HUES6 (cell line): Measurements from ENCODE around the gene ZFHX3.
A peak's percentile ranks its signal among the peaks of the same experiment; 100 is the strongest.

ENCODE experiments used
- H3K27ac ChIP-seq: 2 replicates; pipeline ENCODE4 v1.7.0; 2013; ENCODE audit warnings: low read depth, mild to moderate bottlenecking, low read length, inconsistent platforms
- H3K27me3 ChIP-seq: 2 replicates; pipeline ENCODE4 v1.6.1; 2013; ENCODE audit warnings: low read length; ENCODE audit not compliant: control insufficient read depth, insufficient read depth
- H3K36me3 ChIP-seq: 2 replicates; pipeline ENCODE4 v1.6.1; 2013; ENCODE audit warnings: low read length; ENCODE audit not compliant: control insufficient read depth, insufficient read depth
- H3K4me1 ChIP-seq: 2 replicates; pipeline ENCODE4 v1.6.1; 2013; ENCODE audit warnings: low read length; ENCODE audit not compliant: control insufficient read depth, insufficient read depth
- H3K4me3 ChIP-seq: 2 replicates; pipeline ENCODE4 v1.5.1; 2013; ENCODE audit warnings: low read depth, low read length
- H3K9ac ChIP-seq: one replicate; pipeline ENCODE4 v1.6.1; 2013; ENCODE audit warnings: mild to moderate bottlenecking, low read length
- H3K9me3 ChIP-seq: 2 replicates; pipeline ENCODE4 v1.6.1; 2013; ENCODE audit warnings: low read depth, low read length; ENCODE audit not compliant: control insufficient read depth, insufficient read depth

The ZFHX3 gene

DNA sequence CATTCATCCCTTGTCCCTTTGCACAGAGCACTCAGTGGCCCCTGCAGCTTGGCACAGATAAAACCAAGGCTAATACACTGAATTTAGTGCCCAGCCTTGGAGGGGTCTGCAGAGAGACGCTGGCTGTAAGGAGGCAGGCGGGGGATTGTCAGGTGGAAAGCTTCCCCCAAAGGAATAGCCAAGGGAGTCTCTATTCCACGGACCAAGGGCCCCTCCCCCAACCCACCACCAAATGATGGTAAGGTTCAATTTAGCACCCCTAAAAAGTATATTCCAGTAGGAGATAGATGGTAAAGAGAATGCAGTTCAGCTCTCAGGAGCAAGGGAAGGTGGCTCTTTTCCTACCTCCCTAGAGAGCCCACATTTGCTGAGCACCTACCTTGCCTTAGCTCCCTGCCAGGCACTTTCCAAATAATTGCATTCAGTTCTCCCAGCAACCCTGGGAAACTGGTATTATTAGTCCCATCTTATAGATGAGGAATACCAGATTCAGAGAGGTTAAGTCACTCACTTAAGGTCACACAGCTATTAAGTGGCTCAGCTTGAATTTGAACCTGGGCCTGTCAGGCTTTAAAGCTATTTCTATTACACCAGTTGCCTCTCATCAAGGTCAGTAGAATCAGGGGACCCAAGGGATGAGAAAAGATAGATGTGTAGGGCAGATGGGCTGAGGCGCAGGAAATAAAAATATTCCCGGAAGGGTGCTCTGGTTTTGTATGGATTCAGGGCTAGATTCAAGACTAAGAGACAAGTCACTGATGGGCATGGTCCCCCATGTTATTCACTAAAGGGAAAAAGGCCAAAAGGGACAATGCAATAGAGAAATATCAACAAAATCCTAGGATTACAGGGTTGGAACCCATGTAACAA, 20.0 kb upstream of the ZFHX3 start:
- Histone ChIP-seq H3K4me1 (peaks cover 63% of the 10 kb centered on the region), H3K4me3 (no peak overlapping the region), H3K36me3 (no peaks in the 10 kb centered on the region), H3K27me3 (peaks cover 90% of the 10 kb centered on the region), H3K27ac (no peak overlapping the region), H3K9ac (no peak overlapping the region), H3K9me3 (no peaks in the 10 kb centered on the region)

DNA sequence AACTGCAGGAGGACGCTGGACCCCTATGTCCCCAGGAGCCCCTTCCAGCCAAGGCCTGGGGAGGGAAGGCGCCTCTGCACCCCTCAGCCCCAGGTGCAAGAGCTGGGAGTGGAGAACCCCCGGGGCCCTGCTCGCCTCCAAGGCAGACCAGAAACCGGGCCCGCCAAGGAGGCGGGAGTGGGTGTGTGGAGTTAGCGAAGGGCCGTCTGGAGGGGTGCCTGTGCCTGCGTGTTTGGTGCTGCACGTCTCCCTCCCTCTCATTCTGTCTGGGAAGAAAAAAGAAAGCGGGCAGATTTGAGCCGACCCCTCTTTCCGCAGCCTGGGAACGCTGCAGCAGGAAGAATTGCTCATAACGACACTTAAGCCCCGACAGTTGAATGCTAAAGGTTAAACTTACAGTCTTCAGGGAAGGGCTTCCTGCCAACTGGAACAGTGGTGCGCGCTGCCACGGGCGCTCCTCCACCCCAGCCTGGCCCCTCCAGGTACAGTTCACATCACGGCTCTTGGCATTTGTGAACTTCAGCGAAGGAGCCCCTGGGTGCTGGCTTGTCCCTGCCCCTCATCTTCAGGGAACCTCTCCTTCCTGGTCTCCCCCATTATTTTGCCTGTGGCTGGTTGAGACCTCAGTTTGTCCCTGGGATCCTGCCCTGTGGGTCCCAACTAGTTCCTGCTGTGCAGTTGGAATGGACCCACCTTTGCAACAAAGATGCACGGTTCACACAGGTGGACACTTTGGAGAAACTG, 19.2 kb upstream of the ZFHX3 start:
- peaks cover 91% of the 10 kb centered on the region for H3K27me3 ChIP-seq

DNA sequence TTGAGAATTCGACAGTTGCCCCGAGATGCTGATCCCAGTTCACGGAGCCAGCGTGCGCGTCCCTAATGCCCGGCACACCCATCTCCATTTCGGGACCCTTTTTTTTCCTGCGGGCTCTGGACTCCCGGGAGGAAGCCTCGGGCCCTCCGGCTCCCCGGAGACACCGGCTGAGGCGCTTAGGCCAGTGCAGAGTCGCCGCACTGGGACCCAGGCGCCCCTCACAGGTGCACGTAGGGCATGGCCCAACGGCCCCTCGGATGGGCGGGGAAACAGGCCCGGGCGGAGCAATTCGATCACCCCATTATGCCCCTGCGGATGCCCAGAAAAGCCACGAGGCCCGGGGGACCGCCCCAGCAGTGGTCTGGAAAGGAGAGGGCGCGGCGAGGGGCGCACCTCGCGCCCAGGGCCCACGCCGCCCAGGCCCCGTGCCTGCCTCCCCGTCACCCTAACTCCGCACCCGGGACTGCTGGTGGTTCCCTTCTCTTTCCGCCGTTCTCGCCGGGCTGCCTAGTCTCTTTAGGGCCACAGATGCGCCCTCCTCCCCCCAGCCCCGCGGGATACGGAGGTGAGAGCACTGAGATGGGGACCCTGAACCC, 18.5 kb upstream of the ZFHX3 start:
- Histone ChIP-seq H3K9ac (no peak overlapping the region), H3K27ac (no peak overlapping the region), H3K36me3 (no peaks in the 10 kb centered on the region), H3K9me3 (no peaks in the 10 kb centered on the region), H3K27me3 (peaks cover 91% of the 10 kb centered on the region), H3K4me1 (peaks cover 73% of the 10 kb centered on the region), H3K4me3 (peak overlapping the region; percentile 55)

More for the DNA sequence above, 19.2 kb upstream of the ZFHX3 start:
- Histone ChIP-seq H3K9me3 (no peaks in the 10 kb centered on the region), H3K36me3 (no peaks in the 10 kb centered on the region), H3K27ac (no peak overlapping the region), H3K4me3 (peak overlapping the region; percentile 55), H3K4me1 (peaks cover 71% of the 10 kb centered on the region), H3K9ac (no peak overlapping the region)

DNA sequence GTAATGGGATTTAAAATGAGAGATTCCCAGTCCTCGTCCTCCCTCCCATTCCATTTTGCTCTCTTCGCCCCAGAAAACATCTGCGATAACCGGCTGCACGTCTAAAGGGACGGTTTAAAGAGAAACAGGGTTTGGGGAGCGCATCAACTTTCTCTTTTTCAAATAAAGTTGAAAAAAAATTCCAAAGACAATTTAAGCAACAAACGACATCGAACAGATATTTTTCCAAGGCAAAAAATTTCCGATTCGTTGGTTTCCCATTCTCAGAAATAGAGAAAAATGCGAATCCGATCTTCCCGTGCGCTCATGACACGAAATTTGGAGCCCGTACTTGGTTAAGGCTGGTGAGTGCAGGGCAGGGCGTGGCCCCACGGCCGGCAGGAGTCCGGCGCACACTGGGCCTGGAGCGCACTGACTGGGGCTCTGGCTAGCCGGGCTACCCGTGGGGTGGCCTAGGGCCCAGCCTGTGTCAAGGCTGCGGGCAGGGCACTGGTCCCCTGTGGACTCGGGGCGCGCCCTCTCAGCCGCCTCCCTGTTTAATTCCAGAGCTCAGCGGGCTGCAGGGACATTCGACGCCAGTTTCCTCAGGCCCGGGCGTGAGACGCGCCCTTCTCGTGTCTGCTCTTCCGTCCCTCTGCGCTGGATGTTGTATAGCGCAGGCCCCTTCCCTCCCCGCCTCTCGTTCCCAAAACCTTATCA, 17.9 kb upstream of the ZFHX3 start:
- H3K27ac ChIP-seq = no peak overlapping the region
- no peak overlapping the region for H3K9ac ChIP-seq
- peaks cover 76% of the 10 kb centered on the region for H3K4me1 ChIP-seq
- H3K4me3 ChIP-seq = peak overlapping the region; percentile 55
- no peaks in the 10 kb centered on the region for H3K36me3 ChIP-seq
- peaks cover 97% of the 10 kb centered on the region for H3K27me3 ChIP-seq
- no peaks in the 10 kb centered on the region for H3K9me3 ChIP-seq

DNA sequence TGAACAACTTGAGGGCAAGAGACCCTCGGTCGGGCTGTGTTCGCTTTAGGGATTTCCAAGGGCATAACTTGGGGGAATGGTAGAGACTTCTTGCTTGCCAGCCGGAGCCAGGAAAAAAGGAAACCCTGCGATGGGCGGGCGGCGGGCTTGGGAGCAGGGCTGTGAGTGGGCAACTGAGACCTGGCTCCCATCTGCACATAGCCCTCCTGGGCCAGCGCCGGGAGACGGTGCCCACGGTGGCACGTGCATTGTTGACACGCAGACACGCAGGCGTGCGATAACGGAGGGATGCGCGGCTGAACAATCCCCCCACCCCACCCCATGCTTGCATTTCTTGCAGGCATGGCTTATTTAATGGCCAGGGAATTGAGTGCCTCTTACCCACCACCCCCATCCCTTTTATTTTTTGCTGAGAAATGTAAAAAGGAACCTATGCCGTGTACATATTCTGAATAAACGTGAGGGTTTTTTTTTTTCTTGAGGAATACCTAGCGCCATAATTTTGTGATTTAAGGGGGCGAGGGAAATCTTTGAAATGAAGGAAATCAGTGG, 17.1 kb upstream of the ZFHX3 start:
- peaks cover 80% of the 10 kb centered on the region for H3K4me1 ChIP-seq
- no peaks in the 10 kb centered on the region for H3K9me3 ChIP-seq
- H3K9ac ChIP-seq = no peak overlapping the region
- H3K36me3 ChIP-seq = no peaks in the 10 kb centered on the region
- H3K27me3 ChIP-seq = peaks cover 100% of the 10 kb centered on the region
- no peak overlapping the region for H3K27ac ChIP-seq
- peak overlapping the region; percentile 36 for H3K4me3 ChIP-seq

DNA sequence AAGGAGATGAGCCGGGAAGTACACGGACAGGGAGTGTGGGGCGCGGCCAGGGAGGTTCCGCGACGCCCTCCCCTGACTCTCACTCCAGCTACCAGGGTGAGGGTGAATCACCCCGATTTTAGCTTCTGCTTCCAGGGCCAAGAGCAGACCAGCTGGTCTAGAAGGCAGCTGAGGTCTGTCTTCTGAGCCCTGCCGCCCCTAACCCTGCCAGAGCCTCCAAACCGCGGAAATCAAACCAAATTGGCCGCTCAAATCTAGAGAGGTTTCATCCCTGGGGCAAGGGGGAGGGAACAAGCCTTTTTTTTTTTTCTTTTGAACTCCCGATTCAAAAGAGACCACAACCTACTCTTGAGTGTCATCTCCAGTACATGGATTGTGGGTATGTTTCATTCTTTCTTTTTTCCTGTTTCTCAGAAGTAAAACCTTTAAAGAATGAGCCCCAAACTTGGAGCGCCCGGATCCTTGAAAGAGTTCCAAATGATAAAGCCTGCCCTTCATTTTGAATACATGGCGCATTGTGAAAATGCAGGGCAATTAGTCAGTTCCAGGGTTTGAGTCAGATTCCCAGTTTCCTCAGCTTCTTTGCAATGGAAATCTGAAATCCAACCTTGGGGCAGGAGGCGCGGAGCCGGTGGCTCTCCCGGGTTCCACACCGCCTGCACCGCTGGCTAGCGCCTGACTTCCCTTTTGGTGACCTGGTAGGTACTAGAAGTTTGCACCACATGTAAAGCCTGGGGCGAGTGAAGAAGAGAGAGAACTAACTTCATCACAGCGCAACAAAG, 16.5 kb upstream of the ZFHX3 start:
- no peaks in the 10 kb centered on the region for H3K9me3 ChIP-seq
- peaks cover 83% of the 10 kb centered on the region for H3K4me1 ChIP-seq
- H3K4me3 ChIP-seq = peak overlapping the region; percentile 36
- H3K27me3 ChIP-seq = peaks cover 100% of the 10 kb centered on the region
- H3K9ac ChIP-seq = no peak overlapping the region
- no peaks in the 10 kb centered on the region for H3K36me3 ChIP-seq
- H3K27ac ChIP-seq = no peak overlapping the region

DNA sequence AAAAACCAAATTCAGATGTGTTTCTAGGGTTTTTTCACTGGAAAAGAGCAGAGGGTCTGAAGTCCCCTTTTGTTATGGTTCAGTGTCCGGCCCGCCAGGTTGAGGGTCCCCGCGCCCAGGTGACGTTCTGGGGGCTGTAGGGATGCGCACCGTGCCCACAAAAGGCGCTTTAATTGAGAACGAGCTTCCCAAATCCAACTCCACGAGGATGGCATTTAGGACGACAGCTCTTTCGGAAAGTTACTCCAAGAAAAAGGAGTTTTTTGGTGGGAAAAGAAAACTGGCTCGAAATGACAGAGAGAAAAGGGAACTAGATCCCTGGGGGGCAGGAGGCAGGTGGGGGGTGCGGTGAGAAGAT, 15.9 kb upstream of the ZFHX3 start:
- Histone ChIP-seq H3K4me1 (peaks cover 82% of the 10 kb centered on the region), H3K27ac (no peak overlapping the region), H3K9me3 (no peaks in the 10 kb centered on the region), H3K27me3 (peaks cover 100% of the 10 kb centered on the region), H3K9ac (no peak overlapping the region), H3K4me3 (peak overlapping the region; percentile 36), H3K36me3 (no peaks in the 10 kb centered on the region)

DNA sequence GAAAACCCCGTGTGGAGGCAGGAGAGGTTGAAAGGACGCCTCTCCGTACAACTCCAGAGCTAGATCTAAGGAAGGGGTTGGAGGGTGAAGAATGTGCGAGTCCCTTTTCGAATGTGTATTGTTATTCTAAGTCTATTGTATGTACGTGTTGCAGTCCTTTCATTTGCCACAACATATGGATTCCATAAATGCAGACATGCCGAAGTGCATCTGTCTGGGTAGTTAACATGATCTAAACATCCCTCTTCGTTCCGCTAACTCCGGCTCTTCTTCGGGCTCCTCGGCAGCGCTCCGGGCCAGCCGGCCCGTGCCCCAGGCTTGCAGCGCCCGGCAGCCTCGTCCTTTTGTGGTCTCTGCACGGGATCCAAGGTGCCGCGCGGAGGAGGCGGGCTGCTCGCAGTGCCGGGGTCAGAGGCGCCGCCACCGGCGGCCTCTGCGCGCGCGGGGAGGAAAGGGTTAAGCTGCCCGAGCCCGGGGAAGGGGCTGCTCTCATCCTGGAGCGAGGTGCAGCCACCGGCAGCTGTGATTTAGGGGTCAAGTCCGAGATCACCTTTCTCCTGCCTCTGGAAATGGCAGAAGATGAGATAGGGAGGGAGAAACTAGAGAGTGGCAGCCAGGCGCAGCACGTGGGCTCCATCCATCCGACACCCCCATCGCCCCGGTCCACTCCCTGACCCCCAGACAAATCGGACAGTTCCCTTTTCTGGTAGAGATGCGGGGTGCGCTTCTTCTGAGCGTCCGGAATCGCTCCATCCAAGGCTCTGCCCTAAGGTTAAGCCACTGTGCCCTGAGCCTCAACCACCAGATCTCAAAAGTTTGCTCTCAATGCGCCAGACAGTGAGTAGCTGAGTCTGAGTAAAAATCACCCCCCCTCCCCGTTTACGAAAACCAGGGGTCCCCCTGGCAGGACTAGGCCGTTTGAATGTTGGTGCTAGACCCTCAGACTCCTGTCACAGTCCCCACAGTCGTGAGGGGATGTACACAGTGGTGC, 15.1 kb upstream of the ZFHX3 start:
- Histone ChIP-seq H3K9me3 (no peaks in the 10 kb centered on the region), H3K27me3 (peaks cover 92% of the 10 kb centered on the region), H3K4me3 (peak overlapping the region; percentile 26), H3K9ac (no peak overlapping the region), H3K36me3 (no peaks in the 10 kb centered on the region), H3K27ac (no peak overlapping the region), H3K4me1 (peaks cover 79% of the 10 kb centered on the region)

DNA sequence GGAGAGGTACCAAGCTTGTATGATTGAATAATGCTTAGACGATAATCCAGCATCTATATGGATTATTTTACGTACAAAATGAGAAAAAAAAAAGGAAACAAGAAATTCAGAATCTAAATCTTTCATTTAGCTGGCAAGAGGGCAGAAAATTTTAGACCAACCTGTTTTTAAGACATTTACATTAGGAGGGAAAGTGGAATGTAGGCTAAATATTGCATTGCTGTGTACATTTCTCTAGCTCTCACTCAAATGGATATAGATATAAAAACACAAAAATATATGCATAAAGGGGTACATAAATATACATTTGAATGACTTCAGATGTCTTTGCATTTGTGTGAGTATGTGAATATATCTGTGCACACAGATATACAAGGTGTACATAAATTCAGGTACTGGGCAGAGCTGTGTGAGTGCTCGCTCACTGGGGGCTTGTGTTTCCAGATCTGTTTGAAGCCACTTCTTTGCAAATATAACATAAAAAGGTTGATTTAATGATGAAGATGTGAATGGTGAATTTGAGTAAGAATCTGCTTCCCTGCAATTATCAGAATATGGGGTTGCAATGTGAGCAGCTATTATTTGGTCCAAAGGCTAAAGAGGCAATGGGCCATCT, 14.2 kb upstream of the ZFHX3 start:
- peaks cover 76% of the 10 kb centered on the region for H3K4me1 ChIP-seq
- H3K9me3 ChIP-seq = no peaks in the 10 kb centered on the region
- no peak overlapping the region for H3K9ac ChIP-seq
- no peak overlapping the region for H3K27ac ChIP-seq
- peak overlapping the region; percentile 22; the same call in 1 of the 2 replicates for H3K4me3 ChIP-seq
- H3K27me3 ChIP-seq = peaks cover 88% of the 10 kb centered on the region
- no peaks in the 10 kb centered on the region for H3K36me3 ChIP-seq
